Iris pigment epithelial cell (primary cell): Measurements from ENCODE around the gene ZNF286A.
A peak's percentile ranks its signal among the peaks of the same experiment; 100 is the strongest.
"Not testable (repeated sequence)": the region's sequence is repeated elsewhere in the genome, so short reads cannot be mapped to it uniquely, and the experiment has no call there.

Experiments used
- DNase-seq: peaks from one replicate; pipeline ENCODE4 v3.0.0-alpha.2; 2011; ENCODE audit warnings: low read depth

Gene ZNF286A

GRCh38 chr17:15699937-15700336 lies 385 bp downstream of the ZNF286A start:
- not testable (repeated sequence) for DNase-seq

- not testable (repeated sequence) for DNase-seq
Measured at GRCh38 chr17:15704239-15704638, 4.7 kb downstream of the ZNF286A start.

GRCh38 chr17:15704813-15705212 lies 5.3 kb downstream of the ZNF286A start:
- DNase-seq = not testable (repeated sequence)

GRCh38 chr17:15708879-15709278 lies 9.3 kb downstream of the ZNF286A start:
- DNase-seq = not testable (repeated sequence)

- DNase-seq = not testable (repeated sequence)
Measured at GRCh38 chr17:15716601-15717563, 17.3 kb downstream of the ZNF286A start.

- DNase-seq = not testable (repeated sequence)
Measured at GRCh38 chr17:15730535-15730934, 31.0 kb downstream of the ZNF286A start.

- DNase-seq = not testable (repeated sequence)
Measured at GRCh38 chr17:15731900-15732299, 32.3 kb downstream of the ZNF286A start, which contains the start of gene TBC1D26. TBC1D26 (plus strand) TSS chr17:15732283; CDS start chr17:15735349, 3,066 bp downstream.

- DNase-seq = not testable (repeated sequence)
Measured at GRCh38 chr17:15733174-15733789, 33.7 kb downstream of the ZNF286A start.

GRCh38 chr17:15736578-15736977 lies 37.0 kb downstream of the ZNF286A start:
- DNase-seq = not testable (repeated sequence)

GRCh38 chr17:15738066-15738465 lies 38.5 kb downstream of the ZNF286A start:
- DNase-seq = no peak

- DNase-seq = not testable (repeated sequence)
Measured at GRCh38 chr17:15739259-15739658, 39.7 kb downstream of the ZNF286A start.

- peak; percentile 10 for DNase-seq
Measured at GRCh38 chr17:15740041-15740440, 40.5 kb downstream of the ZNF286A start.

- DNase-seq = no peak
Measured at GRCh38 chr17:15740570-15741120, 41.1 kb downstream of the ZNF286A start.

GRCh38 chr17:15741624-15742023 lies 42.1 kb downstream of the ZNF286A start:
- DNase-seq = no peak

- DNase-seq = no peak
Measured at GRCh38 chr17:15742051-15742795, 42.7 kb downstream of the ZNF286A start.

- no peak for DNase-seq
Measured at GRCh38 chr17:15742921-15743320, 43.4 kb downstream of the ZNF286A start.

GRCh38 chr17:15744074-15744676 lies 44.6 kb downstream of the ZNF286A start:
- no peak for DNase-seq

GRCh38 chr17:15744885-15745284 lies 45.3 kb downstream of the ZNF286A start:
- DNase-seq = peak; percentile 11

- DNase-seq = not testable (repeated sequence)
Measured at GRCh38 chr17:15749403-15749802, 49.9 kb downstream of the ZNF286A start.

GRCh38 chr17:15768865-15769533 lies 69.4 kb downstream of the ZNF286A start:
- not testable (repeated sequence) for DNase-seq
